Activated CD4-positive, alpha-beta memory T cell treated with anti-CD3 and anti-CD28 coated beads for 36 hours (primary cell): ENCODE results near the gene CBLN3. TPM values are rescaled to one million over a fixed set of nuclear protein-coding genes. Genes with fewer than 3 reads are reported as not detected.
"Not testable (repeated sequence)": the region's sequence is repeated elsewhere in the genome, so short reads cannot be mapped to it uniquely, and the experiment has no call there.

Experiments used
- CTCF ChIA-PET: fragments of 350-600 bp; sonication (Branson Sonifier 250); formaldehyde crosslinking; loops from one replicate; lab custom pipeline; 2021; ENCODE audit warnings: antibody characterized with exemption, inconsistent platforms; lab: Charles Lee
- POLR2A ChIA-PET: fragments of 350-600 bp; sonication (Branson Sonifier 250); formaldehyde crosslinking; loops from one replicate; lab custom pipeline; 2021; ENCODE audit warnings: antibody characterized with exemption; lab: Charles Lee
- DNase-seq: peaks from one replicate; pipeline ENCODE4 v3.0.0-alpha.2; 2020
- H3K27ac Mint-ChIP-seq: one replicate; pipeline ENCODE4 v1.8.0; 2021; ENCODE audit warnings: mixed read lengths
- H3K27me3 Mint-ChIP-seq: one replicate; pipeline ENCODE4 v1.8.0; 2021; ENCODE audit warnings: mixed read lengths
- H3K36me3 Mint-ChIP-seq: one replicate; pipeline ENCODE4 v1.8.0; 2021; ENCODE audit warnings: mixed read lengths
- H3K4me1 Mint-ChIP-seq: one replicate; pipeline ENCODE4 v1.8.0; 2021; ENCODE audit warnings: low read depth, mixed read lengths
- H3K4me3 Mint-ChIP-seq: one replicate; pipeline ENCODE4 v1.8.0; 2021; ENCODE audit warnings: mild to moderate bottlenecking, mixed read lengths
- H3K9me3 Mint-ChIP-seq: one replicate; pipeline ENCODE4 v1.8.0; 2021; ENCODE audit warnings: mixed read lengths
- intact Hi-C: fragments of 100-400 bp; cut with micrococcal nuclease; formaldehyde crosslinking; loops from one replicate; pipeline ENCODE4 v1.15.1; 2023
- total RNA-seq, 2 experiments: library from RNA; stranded (reverse); gene quantifications; one replicate each; pipeline ENCODE4 v1.2.3, GENCODE V29; 2021

The CBLN3 gene
- total RNA-seq, 2 experiments from 2014 or later: 8.6 to 9.3 TPM

GRCh38 chr14:24388474-24389179, 40.8 kb downstream of the CBLN3 start:
- CTCF ChIA-PET: interaction anchor here (1.0 kb wide), 1 partner anchor 15 kb away, joined by 3 read pairs; no protein-coding TSS in a partner anchor
- DNase-seq: no peak
- Mint-ChIP-seq H3K27me3 (peaks cover 15% of the 10 kb centered on the region), H3K9me3 (no peaks in the 10 kb centered on the region), H3K4me3 (no peak overlapping the region), H3K27ac (no peak overlapping the region), H3K4me1 (no peaks in the 10 kb centered on the region), H3K36me3 (no peaks in the 10 kb centered on the region)
- POLR2A ChIA-PET: no interaction called here
- intact Hi-C loops: no loop called here

GRCh38 chr14:24387579-24387978, 41.9 kb downstream of the CBLN3 start:
- H3K4me1 Mint-ChIP-seq, H3K9me3 Mint-ChIP-seq, H3K27ac Mint-ChIP-seq, POLR2A ChIA-PET, intact Hi-C loops, H3K4me3 Mint-ChIP-seq, H3K36me3 Mint-ChIP-seq, DNase-seq: not testable (repeated sequence)
- peaks cover 14% of the 10 kb centered on the region for H3K27me3 Mint-ChIP-seq
- CTCF ChIA-PET: interaction anchor here (1.5 kb wide), 1 partner anchor 44 kb away, joined by 4 read pairs; no protein-coding TSS in a partner anchor

GRCh38 chr14:24387009-24387345, 42.5 kb downstream of the CBLN3 start:
- POLR2A ChIA-PET: no interaction called here
- peaks cover 11% of the 10 kb centered on the region for H3K27me3 Mint-ChIP-seq
- CTCF ChIA-PET: interaction anchor here (1.5 kb wide), 1 partner anchor 45 kb away, joined by 4 read pairs; no protein-coding TSS in a partner anchor
- intact Hi-C loops: no loop called here
- no peaks in the 10 kb centered on the region for H3K9me3 Mint-ChIP-seq
- H3K36me3 Mint-ChIP-seq: no peaks in the 10 kb centered on the region
- DNase-seq: no peak
- no peak overlapping the region for H3K4me3 Mint-ChIP-seq
- H3K27ac Mint-ChIP-seq: no peak overlapping the region
- H3K4me1 Mint-ChIP-seq: no peaks in the 10 kb centered on the region

GRCh38 chr14:24385524-24385923, 43.9 kb downstream of the CBLN3 start:
- Mint-ChIP-seq H3K4me1 (peaks cover 3% of the 10 kb centered on the region), H3K36me3 (no peaks in the 10 kb centered on the region), H3K4me3 (no peak overlapping the region), H3K27me3 (peaks cover 7% of the 10 kb centered on the region), H3K9me3 (no peaks in the 10 kb centered on the region), H3K27ac (no peak overlapping the region)
- ChIA-PET POLR2A (no interaction called here), CTCF (interaction anchor here (1.1 kb wide), 1 partner anchor 52 kb away, joined by 3 read pairs; no protein-coding TSS in a partner anchor)
- intact Hi-C loops: no loop called here
- no peak for DNase-seq

- H3K4me1 Mint-ChIP-seq: peaks cover 3% of the 10 kb centered on the region
- no peak overlapping the region for H3K4me3 Mint-ChIP-seq
- peaks cover 5% of the 10 kb centered on the region for H3K27me3 Mint-ChIP-seq
- POLR2A ChIA-PET: no interaction called here
- DNase-seq: no peak
- no peaks in the 10 kb centered on the region for H3K36me3 Mint-ChIP-seq
- H3K27ac Mint-ChIP-seq: no peak overlapping the region
- H3K9me3 Mint-ChIP-seq: no peaks in the 10 kb centered on the region
- CTCF ChIA-PET: interaction anchor here (1.1 kb wide), 1 partner anchor 51 kb away, joined by 3 read pairs; no protein-coding TSS in a partner anchor
- intact Hi-C loops: no loop called here
Measured at GRCh38 chr14:24384169-24384568, 45.3 kb downstream of the CBLN3 start.

- peaks cover 3% of the 10 kb centered on the region for H3K4me1 Mint-ChIP-seq
- POLR2A ChIA-PET: no interaction called here
- H3K36me3 Mint-ChIP-seq: no peaks in the 10 kb centered on the region
Measured at GRCh38 chr14:24382064-24382371, 47.5 kb downstream of the CBLN3 start.

GRCh38 chr14:24381363-24382063, 48.0 kb downstream of the CBLN3 start:
- peaks cover 8% of the 10 kb centered on the region for H3K27me3 Mint-ChIP-seq
- H3K27ac Mint-ChIP-seq: no peak overlapping the region
- no peaks in the 10 kb centered on the region for H3K9me3 Mint-ChIP-seq
- peaks cover 3% of the 10 kb centered on the region for H3K4me1 Mint-ChIP-seq
- peak; percentile 25 for DNase-seq
- ChIA-PET CTCF (interaction anchor here (1.3 to 1.6 kb wide), 2 partner anchors 48 to 50 kb away, joined by 3 to 4 read pairs; no protein-coding TSS in a partner anchor), POLR2A (no interaction called here)
- no peak overlapping the region for H3K4me3 Mint-ChIP-seq
- intact Hi-C loops: no loop called here
- H3K36me3 Mint-ChIP-seq: no peaks in the 10 kb centered on the region

More at GRCh38 chr14:24382064-24382371, 47.5 kb downstream of the CBLN3 start:
- no peaks in the 10 kb centered on the region for H3K9me3 Mint-ChIP-seq
- no peak overlapping the region for H3K27ac Mint-ChIP-seq
- CTCF ChIA-PET: interaction anchor here (1.3 to 1.6 kb wide), 2 partner anchors 48 to 49 kb away, joined by 3 to 4 read pairs; no protein-coding TSS in a partner anchor
- intact Hi-C loops: no loop called here
- H3K27me3 Mint-ChIP-seq: peaks cover 5% of the 10 kb centered on the region
- DNase-seq: no peak
- H3K4me3 Mint-ChIP-seq: no peak overlapping the region

- no peak overlapping the region for H3K4me3 Mint-ChIP-seq
- no peak for DNase-seq
- POLR2A ChIA-PET: interaction anchor here (1.4 kb wide), 1 partner anchor 51 kb away, joined by 4 read pairs; no protein-coding TSS in a partner anchor
- peaks cover 8% of the 10 kb centered on the region for H3K27me3 Mint-ChIP-seq
- intact Hi-C loops: no loop called here
- peaks cover 3% of the 10 kb centered on the region for H3K4me1 Mint-ChIP-seq
- no peaks in the 10 kb centered on the region for H3K9me3 Mint-ChIP-seq
- H3K36me3 Mint-ChIP-seq: no peaks in the 10 kb centered on the region
- CTCF ChIA-PET: interaction anchor here (1.1 to 1.6 kb wide), 4 partner anchors 47 to 57 kb away, joined by 3 to 8 read pairs (median 4); no protein-coding TSS in a partner anchor
- H3K27ac Mint-ChIP-seq: no peak overlapping the region
Measured at GRCh38 chr14:24379907-24380730, 49.3 kb downstream of the CBLN3 start.

- ChIA-PET POLR2A (interaction anchor here (1.4 kb wide), 1 partner anchor 52 kb away, joined by 4 read pairs; no protein-coding TSS in a partner anchor), CTCF (interaction anchor here (1.2 to 1.6 kb wide), 3 partner anchors 46 to 58 kb away, joined by 3 to 8 read pairs (median 4); no protein-coding TSS in a partner anchor)
- Mint-ChIP-seq H3K9me3 (no peaks in the 10 kb centered on the region), H3K27ac (no peak overlapping the region), H3K27me3 (peaks cover 8% of the 10 kb centered on the region), H3K4me3 (no peak overlapping the region), H3K4me1 (peaks cover 3% of the 10 kb centered on the region), H3K36me3 (no peaks in the 10 kb centered on the region)
- DNase-seq: no peak
- intact Hi-C loops: no loop called here
Measured at GRCh38 chr14:24378981-24379906, 50.2 kb downstream of the CBLN3 start.

GRCh38 chr14:24378327-24378726, 51.1 kb downstream of the CBLN3 start:
- Mint-ChIP-seq H3K4me3 (no peak overlapping the region), H3K4me1 (peaks cover 3% of the 10 kb centered on the region), H3K27ac (no peak overlapping the region), H3K9me3 (no peaks in the 10 kb centered on the region), H3K36me3 (no peaks in the 10 kb centered on the region), H3K27me3 (peaks cover 6% of the 10 kb centered on the region)
- POLR2A ChIA-PET: no interaction called here
- CTCF ChIA-PET: interaction anchor here (1.2 kb wide), 2 partner anchors 27 to 53 kb away, joined by 3 to 5 read pairs; no protein-coding TSS in a partner anchor
- intact Hi-C loops: no loop called here
- DNase-seq: no peak

GRCh38 chr14:24377657-24378056, 51.8 kb downstream of the CBLN3 start:
- Mint-ChIP-seq H3K36me3 (no peaks in the 10 kb centered on the region), H3K4me3 (no peak overlapping the region), H3K9me3 (no peaks in the 10 kb centered on the region), H3K4me1 (peaks cover 3% of the 10 kb centered on the region), H3K27ac (no peak overlapping the region), H3K27me3 (peaks cover 6% of the 10 kb centered on the region)
- no peak for DNase-seq
- ChIA-PET POLR2A (no interaction called here), CTCF (interaction anchor here (1.2 kb wide), 2 partner anchors 28 to 54 kb away, joined by 3 to 5 read pairs; no protein-coding TSS in a partner anchor)
- intact Hi-C loops: no loop called here
